Measurements from ENCODE around the gene PHGDH.
"Not testable (repeated sequence)": the region's sequence is repeated elsewhere in the genome, so short reads cannot be mapped to it uniquely, and the experiment has no call there.

Gene PHGDH

GRCh38 chr1:119711804-119712341 lies at the start of gene PHGDH:
Gene PHGDH (plus strand): TSS chr1:119711934. CDS start chr1:119712023, 89 bp downstream.
- peak; percentile 85 for DNase-seq

GRCh38 chr1:119662034-119662437 lies 49.7 kb upstream of the PHGDH start:
- DNase-seq, result no peak

GRCh38 chr1:119664067-119664466 lies 47.7 kb upstream of the PHGDH start:
- DNase-seq, result no peak

- no peak for DNase-seq
These were observed 44.6 kb upstream of the PHGDH start for GRCh38 chr1:119667173-119667572.

- DNase-seq, result no peak
These were observed 40.8 kb upstream of the PHGDH start for GRCh38 chr1:119670898-119671297.

- DNase-seq, result no peak
These were observed 38.4 kb upstream of the PHGDH start for GRCh38 chr1:119673171-119673940.

- DNase-seq, result no peak
These were observed 37.6 kb upstream of the PHGDH start for GRCh38 chr1:119674111-119674526.

- DNase-seq, result no peak
These were observed 36.9 kb upstream of the PHGDH start for GRCh38 chr1:119674835-119675289.

- DNase-seq, result peak; percentile 82
These were observed 36.1 kb upstream of the PHGDH start for GRCh38 chr1:119675349-119676345.

GRCh38 chr1:119676571-119677206 lies 35.0 kb upstream of the PHGDH start:
- DNase-seq, result no peak

- no peak for DNase-seq
These were observed 32.5 kb upstream of the PHGDH start for GRCh38 chr1:119679223-119679622.

GRCh38 chr1:119680193-119680592 lies 31.5 kb upstream of the PHGDH start:
- DNase-seq, result no peak

GRCh38 chr1:119680723-119681122 lies 31.0 kb upstream of the PHGDH start:
- DNase-seq, result no peak

- DNase-seq, result no peak
These were observed 30.2 kb upstream of the PHGDH start for GRCh38 chr1:119681560-119681959.

GRCh38 chr1:119682141-119682540 lies 29.6 kb upstream of the PHGDH start:
- no peak for DNase-seq

- no peak for DNase-seq
These were observed 27.8 kb upstream of the PHGDH start for GRCh38 chr1:119683893-119684292.

- no peak for DNase-seq
These were observed 25.1 kb upstream of the PHGDH start for GRCh38 chr1:119686661-119687060.

GRCh38 chr1:119687434-119688079 lies 24.2 kb upstream of the PHGDH start:
- no peak for DNase-seq

- DNase-seq, result no peak
These were observed 22.9 kb upstream of the PHGDH start for GRCh38 chr1:119688810-119689209.

- no peak for DNase-seq
These were observed 22.2 kb upstream of the PHGDH start for GRCh38 chr1:119689511-119689910.

- DNase-seq, result not testable (repeated sequence)
These were observed 14.9 kb upstream of the PHGDH start for GRCh38 chr1:119696863-119697262.

- DNase-seq, result no peak
These were observed 14.1 kb upstream of the PHGDH start for GRCh38 chr1:119697598-119697997.

All from activated CD8-positive, alpha-beta memory T cell treated with anti-CD3 and anti-CD28 coated beads for 24 hours (primary cell).